Astrocyte (in vitro differentiated cells and primary cell): Measurements from ENCODE around the gene HEY2. TPM values are rescaled to one million over a fixed set of nuclear protein-coding genes. Genes with fewer than 3 reads are reported as not detected.

Experiments used
- DNase-seq: peaks from one replicate; pipeline ENCODE4 v3.0.0-alpha.2; 2010; ENCODE audit warnings: low read depth
- FAIRE-seq: peaks from 2 replicates; lab custom pipeline; 2011; peaks lifted over from hg19 to GRCh38; lab: Jason Lieb, UNC
- H2AFZ ChIP-seq: 2 replicates; pipeline ENCODE4 v1.6.0; 2012; ENCODE audit warnings: low read depth, low read length, inconsistent platforms
- H3K27ac ChIP-seq: 2 replicates; pipeline ENCODE4 v1.5.1; 2011; ENCODE audit warnings: low read depth, low read length, inconsistent platforms
- H3K27me3 ChIP-seq: 2 replicates; pipeline ENCODE4 v1.6.0; 2011; ENCODE audit warnings: low read length, inconsistent platforms; ENCODE audit not compliant: insufficient read depth
- H3K36me3 ChIP-seq: 2 replicates; pipeline ENCODE4 v1.5.1; 2011; ENCODE audit warnings: low read length, inconsistent platforms; ENCODE audit not compliant: insufficient read depth
- H3K4me1 ChIP-seq: 2 replicates; pipeline ENCODE4 v1.5.1; 2011; ENCODE audit warnings: low read length, inconsistent platforms; ENCODE audit not compliant: insufficient read depth
- H3K4me2 ChIP-seq: 2 replicates; pipeline ENCODE4 v1.6.0; 2012; ENCODE audit warnings: low read length, inconsistent platforms
- H3K4me3 ChIP-seq: 2 replicates; pipeline ENCODE4 v1.5.1; 2011; ENCODE audit warnings: low read depth, mild to moderate bottlenecking, low read length, inconsistent platforms; ENCODE audit not compliant: insufficient read depth
- H3K79me2 ChIP-seq: 2 replicates; pipeline ENCODE4 v1.6.0; 2012; ENCODE audit warnings: mild to moderate bottlenecking, low read length, inconsistent platforms; ENCODE audit not compliant: insufficient read depth
- H3K9ac ChIP-seq: 2 replicates; pipeline ENCODE4 v1.6.0; 2012; ENCODE audit warnings: mild to moderate bottlenecking, low read length, inconsistent platforms
- H3K9me3 ChIP-seq: 2 replicates; pipeline ENCODE4 v1.5.1; 2012; ENCODE audit warnings: low read depth, mild to moderate bottlenecking, low read length, inconsistent platforms; ENCODE audit not compliant: insufficient read depth
- H4K20me1 ChIP-seq: 2 replicates; pipeline ENCODE4 v1.6.0; 2012; ENCODE audit warnings: low read length, inconsistent platforms; ENCODE audit not compliant: insufficient read depth
- H3K27ac Mint-ChIP-seq: one replicate; pipeline ENCODE4 v1.8.0; 2021; ENCODE audit warnings: mild to moderate bottlenecking, mixed read lengths; ENCODE audit not compliant: unreplicated experiment
- H3K27me3 Mint-ChIP-seq: one replicate; pipeline ENCODE4 v1.8.0; 2021; ENCODE audit warnings: low read depth, mixed read lengths; ENCODE audit not compliant: unreplicated experiment
- H3K36me3 Mint-ChIP-seq: one replicate; pipeline ENCODE4 v1.8.0; 2021; ENCODE audit warnings: low read depth, mixed read lengths; ENCODE audit not compliant: unreplicated experiment
- H3K4me1 Mint-ChIP-seq: one replicate; pipeline ENCODE4 v1.8.0; 2021; ENCODE audit warnings: low read depth, mixed read lengths; ENCODE audit not compliant: unreplicated experiment
- H3K4me3 Mint-ChIP-seq: one replicate; pipeline ENCODE4 v1.8.0; 2021; ENCODE audit warnings: mild to moderate bottlenecking, moderate library complexity, mixed read lengths; ENCODE audit not compliant: unreplicated experiment
- H3K9me3 Mint-ChIP-seq: one replicate; pipeline ENCODE4 v1.8.0; 2021; ENCODE audit warnings: mild to moderate bottlenecking, mixed read lengths; ENCODE audit not compliant: unreplicated experiment
- EZH2 ChIP-seq: IDR thresholded peaks from 2 replicates; pipeline ENCODE4 v1.6.1; 2012; ENCODE audit warnings: mild to moderate bottlenecking, low read length, inconsistent platforms; ENCODE audit not compliant: insufficient read depth
- total RNA-seq: library from RNA; stranded (reverse); gene quantifications from 2 replicates; pipeline ENCODE4 v1.2.1, GENCODE V29; 2021
- TF ChIP-seq, protein P1 (sequence below): IDR thresholded peaks from 2 replicates; pipeline ENCODE4 v1.5.1; 2011; ENCODE audit warnings: low read depth, mild to moderate bottlenecking, inconsistent platforms, low read length, moderate library complexity; ENCODE audit not compliant: insufficient read depth

Gene HEY2
- total RNA-seq, 1 donor from 2014 or later = 1.0 TPM

DNA sequence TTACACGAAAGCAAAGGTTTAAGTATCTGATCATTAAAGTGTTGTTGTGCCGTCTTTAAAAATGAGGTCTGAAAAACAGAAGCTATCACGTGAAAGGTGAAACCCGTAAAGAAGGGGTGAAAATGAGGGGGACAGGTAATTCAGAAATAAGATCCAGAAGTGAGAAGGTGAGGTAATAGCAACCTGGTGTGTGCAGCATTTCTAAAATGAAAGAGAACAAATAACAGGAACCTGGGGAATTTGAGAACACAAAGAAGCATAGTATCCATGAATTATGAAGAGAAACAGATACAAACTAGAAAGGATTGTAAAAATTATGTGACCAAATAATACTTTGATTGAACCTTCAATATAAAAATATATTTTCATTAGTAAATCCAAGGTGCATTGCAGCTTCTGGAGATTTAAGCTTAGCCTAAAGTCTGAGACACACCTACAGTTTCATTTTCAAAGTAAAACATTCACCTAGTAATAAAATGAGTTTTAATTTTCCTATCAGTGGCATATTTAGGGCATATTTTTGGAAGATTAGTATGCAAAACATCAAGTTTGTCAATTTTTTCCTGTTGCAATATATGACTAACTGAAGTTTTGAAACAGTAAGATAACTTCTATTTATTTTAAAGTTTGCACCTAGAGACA, 1.4 kb downstream of the HEY2 start:
- H3K27me3 Mint-ChIP-seq = peaks cover 21% of the 10 kb centered on the region
- FAIRE-seq = no peak
- peaks cover 50% of the 10 kb centered on the region for H3K27me3 ChIP-seq

DNA sequence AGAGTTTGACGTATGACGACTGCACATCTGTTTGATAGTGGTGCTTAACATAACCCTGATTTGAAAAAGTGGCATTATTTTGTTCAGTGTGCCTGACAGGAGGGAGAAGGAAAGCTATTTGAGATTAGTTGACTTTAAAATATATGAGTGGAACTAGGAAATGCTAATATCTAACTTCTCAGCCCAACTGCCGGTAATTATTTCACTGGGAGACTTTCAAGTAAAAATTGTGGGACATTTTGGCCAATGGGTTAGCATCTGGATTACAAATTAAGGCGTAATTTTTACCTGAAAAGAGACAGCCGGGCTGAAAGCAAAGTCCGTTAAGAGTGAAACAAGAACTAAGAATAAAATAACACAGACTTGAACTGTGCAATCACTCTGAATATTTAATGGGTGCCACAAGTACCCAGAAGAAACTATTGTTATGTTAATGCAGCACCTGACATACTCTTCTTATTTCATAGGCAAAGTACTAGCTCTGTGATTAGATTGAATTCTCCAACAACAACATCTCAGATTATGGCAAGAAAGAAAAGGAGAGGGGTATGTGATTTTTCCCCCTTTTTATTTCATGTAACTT, 2.0 kb downstream of the HEY2 start:
- TF ChIP-seq, protein P1, sequence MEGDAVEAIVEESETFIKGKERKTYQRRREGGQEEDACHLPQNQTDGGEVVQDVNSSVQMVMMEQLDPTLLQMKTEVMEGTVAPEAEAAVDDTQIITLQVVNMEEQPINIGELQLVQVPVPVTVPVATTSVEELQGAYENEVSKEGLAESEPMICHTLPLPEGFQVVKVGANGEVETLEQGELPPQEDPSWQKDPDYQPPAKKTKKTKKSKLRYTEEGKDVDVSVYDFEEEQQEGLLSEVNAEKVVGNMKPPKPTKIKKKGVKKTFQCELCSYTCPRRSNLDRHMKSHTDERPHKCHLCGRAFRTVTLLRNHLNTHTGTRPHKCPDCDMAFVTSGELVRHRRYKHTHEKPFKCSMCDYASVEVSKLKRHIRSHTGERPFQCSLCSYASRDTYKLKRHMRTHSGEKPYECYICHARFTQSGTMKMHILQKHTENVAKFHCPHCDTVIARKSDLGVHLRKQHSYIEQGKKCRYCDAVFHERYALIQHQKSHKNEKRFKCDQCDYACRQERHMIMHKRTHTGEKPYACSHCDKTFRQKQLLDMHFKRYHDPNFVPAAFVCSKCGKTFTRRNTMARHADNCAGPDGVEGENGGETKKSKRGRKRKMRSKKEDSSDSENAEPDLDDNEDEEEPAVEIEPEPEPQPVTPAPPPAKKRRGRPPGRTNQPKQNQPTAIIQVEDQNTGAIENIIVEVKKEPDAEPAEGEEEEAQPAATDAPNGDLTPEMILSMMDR = no peak
- TF ChIP-seq EZH2 = no peak
- Histone ChIP-seq H3K9ac (no peak overlapping the region), H3K4me1 (peaks cover 15% of the 10 kb centered on the region), H4K20me1 (no peaks in the 10 kb centered on the region), H3K4me2 (peak overlapping the region; percentile 95), H3K27me3 (peaks cover 43% of the 10 kb centered on the region), H3K4me3 (no peak overlapping the region), H3K79me2 (no peaks in the 10 kb centered on the region), H3K36me3 (no peaks in the 10 kb centered on the region), H3K27ac (no peak overlapping the region), H2AFZ (no peak overlapping the region), H3K9me3 (no peaks in the 10 kb centered on the region)
- H3K27me3 Mint-ChIP-seq = peaks cover 15% of the 10 kb centered on the region
- DNase-seq = no peak
- FAIRE-seq = no peak
- no peaks in the 10 kb centered on the region for H3K36me3 Mint-ChIP-seq
- no peak overlapping the region for H3K4me3 Mint-ChIP-seq
- H3K9me3 Mint-ChIP-seq = peaks cover 2% of the 10 kb centered on the region
- peaks cover 7% of the 10 kb centered on the region for H3K4me1 Mint-ChIP-seq
- H3K27ac Mint-ChIP-seq = no peak overlapping the region

More for the DNA sequence above, 1.4 kb downstream of the HEY2 start:
- no peaks in the 10 kb centered on the region for H3K9me3 ChIP-seq
- Mint-ChIP-seq H3K4me1 (peaks cover 8% of the 10 kb centered on the region), H3K9me3 (no peaks in the 10 kb centered on the region), H3K4me3 (peak overlapping the region; percentile 69), H3K36me3 (no peaks in the 10 kb centered on the region), H3K27ac (no peak overlapping the region)
- TF ChIP-seq EZH2 = no peak
- TF ChIP-seq, protein P1 = no peak
- peak overlapping the region; percentile 69 for H3K4me3 ChIP-seq
- peaks cover 15% of the 10 kb centered on the region for H3K4me1 ChIP-seq
- no peak overlapping the region for H2AFZ ChIP-seq
- H3K4me2 ChIP-seq = peak overlapping the region; percentile 95
- H3K79me2 ChIP-seq = no peaks in the 10 kb centered on the region
- H3K9ac ChIP-seq = peak overlapping the region; percentile 81
- H4K20me1 ChIP-seq = no peaks in the 10 kb centered on the region
- H3K27ac ChIP-seq = no peak overlapping the region
- no peaks in the 10 kb centered on the region for H3K36me3 ChIP-seq
- DNase-seq = no peak

DNA sequence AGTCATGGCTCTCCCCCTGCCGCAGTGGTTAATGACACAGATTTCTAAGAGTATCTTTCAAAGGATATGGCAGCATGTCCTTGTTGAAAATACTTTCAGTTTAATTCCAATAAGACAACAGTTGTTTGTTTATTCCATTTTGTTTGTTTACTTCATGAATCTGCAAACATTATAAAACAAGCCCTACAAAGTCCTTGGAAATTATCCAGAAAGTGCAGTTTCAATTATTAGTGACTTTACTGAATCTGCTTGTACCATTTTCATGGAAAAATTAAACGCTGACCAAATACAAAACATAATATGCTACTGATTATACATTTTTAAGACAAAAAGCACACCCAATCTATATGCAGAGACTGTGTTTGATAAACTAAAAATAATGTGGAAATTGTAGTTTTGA, 3.3 kb downstream of the HEY2 start:
- Mint-ChIP-seq H3K27ac (no peak overlapping the region), H3K36me3 (no peaks in the 10 kb centered on the region), H3K4me1 (peaks cover 7% of the 10 kb centered on the region), H3K4me3 (no peak overlapping the region), H3K9me3 (peaks cover 2% of the 10 kb centered on the region), H3K27me3 (peaks cover 11% of the 10 kb centered on the region)
- Histone ChIP-seq H3K4me2 (peak overlapping the region; percentile 2), H3K36me3 (no peaks in the 10 kb centered on the region), H4K20me1 (no peaks in the 10 kb centered on the region), H3K27me3 (peaks cover 34% of the 10 kb centered on the region), H3K27ac (no peak overlapping the region), H3K4me1 (peaks cover 8% of the 10 kb centered on the region), H3K9me3 (no peaks in the 10 kb centered on the region), H2AFZ (no peak overlapping the region), H3K9ac (no peak overlapping the region), H3K79me2 (no peaks in the 10 kb centered on the region), H3K4me3 (no peak overlapping the region)
- DNase-seq (no peak), FAIRE-seq (no peak)
- TF ChIP-seq EZH2 = no peak
- TF ChIP-seq, protein P1 = no peak
